ENCODE results near the gene EEFSEC. TPM values are rescaled to one million over a fixed set of nuclear protein-coding genes. Genes with fewer than 3 reads are reported as not detected.

Gene EEFSEC
- total and polyA plus RNA-seq, 2 of the 4 experiments (the other 2 are of a cell fraction): 4.5 to 9.3 TPM

DNA sequence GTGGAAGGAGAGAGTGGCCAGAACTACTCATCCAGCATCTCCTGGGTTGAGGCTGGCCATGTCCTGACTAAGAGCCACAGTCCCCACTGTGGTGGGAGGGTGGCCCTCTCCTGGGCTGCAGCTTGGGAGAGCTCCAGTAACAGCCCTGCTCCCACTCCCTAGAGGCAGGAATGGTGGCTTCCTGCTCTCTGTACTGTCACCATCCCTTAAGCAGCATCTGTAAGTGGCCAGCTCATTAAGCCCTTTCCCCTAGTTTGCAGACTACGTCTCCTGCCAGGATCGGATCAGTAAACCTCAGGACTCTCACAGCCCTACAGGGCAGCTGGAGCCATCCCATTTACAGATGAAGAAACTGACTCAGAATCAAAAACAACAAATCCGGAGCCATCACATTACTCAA, 282.9 kb downstream of the EEFSEC start:
- Histone ChIP-seq H3K27ac (ENCODE audit: insufficient read depth, low read length) (no peak overlapping the region), H4K20me1 (ENCODE audit: insufficient read depth, low read length) (no peaks in the 10 kb centered on the region; the same call in 1 of the 2 replicates), H4K91ac (ENCODE audit: insufficient read depth, low read depth, low read length) (no peak overlapping the region), H3K4me1 (ENCODE audit: control insufficient read depth, insufficient read depth, low read length) (peaks cover 2% of the 10 kb centered on the region; the same call in 1 of the 2 replicates), H2BK5ac (ENCODE audit: low read depth, low read length, poor library complexity, severe bottlenecking) (no peak overlapping the region), H3K4me3 (ENCODE audit: insufficient read depth, low read depth, low read length) (no peak overlapping the region), H3K9me1 (ENCODE audit: insufficient read depth, low read length) (no peaks in the 10 kb centered on the region), H2BK120ac (ENCODE audit: low read depth, low read length) (no peak overlapping the region), H3K9me3 (ENCODE audit: control insufficient read depth, insufficient read depth, low read length) (peaks cover 3% of the 10 kb centered on the region; the same call in 1 of the 2 replicates), H3K27me3 (ENCODE audit: control insufficient read depth, insufficient read depth, low read length) (peaks cover 71% of the 10 kb centered on the region), H3K23ac (ENCODE audit: low read depth, low read length) (no peak overlapping the region), H3K14ac (replicated peaks; ENCODE audit: low read depth, low read length) (no peak overlapping the region), H3K56ac (ENCODE audit: extremely low read depth, insufficient read depth, low read length) (no peak overlapping the region), H4K8ac (ENCODE audit: low read depth in 2 of 2, low read length in 2 of 2) (no peak overlapping the region), H3K4me2 (ENCODE audit: low read depth, low read length) (no peak overlapping the region), H2AFZ (replicated peaks; ENCODE audit: low read length, poor library complexity) (no peak overlapping the region), H3K4ac (ENCODE audit: low read depth, low read length) (no peak overlapping the region), H3K18ac (ENCODE audit: low read depth, low read length) (no peak overlapping the region), H2AK5ac (ENCODE audit: low read depth, low read length) (no peak overlapping the region), H4K5ac (ENCODE audit: low read depth, low read length) (no peak overlapping the region), H3K36me3 (ENCODE audit: control insufficient read depth, insufficient read depth, low read length) (no peaks in the 10 kb centered on the region), H2BK20ac (ENCODE audit: low read depth, low read length) (no peak overlapping the region), H3K79me1 (ENCODE audit: low read depth in 1 of 2, low read length in 2 of 2) (no peaks in the 10 kb centered on the region), H2AK9ac (replicated peaks; ENCODE audit: low read depth, low read length, poor library complexity) (no peak overlapping the region), H2BK15ac (ENCODE audit: low read depth, low read length) (no peak overlapping the region), H3K9ac (ENCODE audit: low read depth, low read length) (no peak overlapping the region)
- ChIA-PET POLR2A (ENCODE audit: unreplicated experiment) (no interaction called here), CTCF (no interaction called here)
- no CpG with 5 or more reads among the region's 3 CpGs for WGBS, 2 experiments (ENCODE audit: extremely low coverage in 2 of 2, insufficient read length in 1 of 2)
- no TSS peak for BruUV-seq (replicated peaks)
- dilution Hi-C loops (cut with HindIII; ENCODE audit: low sequenced_read_pairs, unreplicated experiment) (no loop called here), in situ Hi-C loops (cut with MboI; ENCODE audit: low sequenced_read_pairs) (no loop called here), intact Hi-C loops (cut with micrococcal nuclease) (no loop called here)
- no peak for DNase-seq
- no peak for ATAC-seq (ENCODE audit: low read depth)
- no peak for TF ChIP-seq MXI1 (IDR thresholded peaks at IDR 0.05; ENCODE audit: borderline replicate concordance, low read depth, low read length)
- no peak for TF ChIP-seq POLR2A (IDR thresholded peaks at IDR 0.05; ENCODE audit: low read depth, low read length)
- TF ChIP-seq, protein P1, sequence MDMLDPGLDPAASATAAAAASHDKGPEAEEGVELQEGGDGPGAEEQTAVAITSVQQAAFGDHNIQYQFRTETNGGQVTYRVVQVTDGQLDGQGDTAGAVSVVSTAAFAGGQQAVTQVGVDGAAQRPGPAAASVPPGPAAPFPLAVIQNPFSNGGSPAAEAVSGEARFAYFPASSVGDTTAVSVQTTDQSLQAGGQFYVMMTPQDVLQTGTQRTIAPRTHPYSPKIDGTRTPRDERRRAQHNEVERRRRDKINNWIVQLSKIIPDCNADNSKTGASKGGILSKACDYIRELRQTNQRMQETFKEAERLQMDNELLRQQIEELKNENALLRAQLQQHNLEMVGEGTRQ (IDR thresholded peaks at IDR 0.05; ENCODE audit: low read depth, low read length): no peak
- no peak for TF ChIP-seq FOS (IDR thresholded peaks at IDR 0.05; ENCODE audit: low read depth, low read length)
- no peak for TF ChIP-seq RCOR1 (IDR thresholded peaks at IDR 0.05; ENCODE audit: insufficient replicate concordance, low read length)
- TF ChIP-seq CEBPB (IDR thresholded peaks at IDR 0.05; ENCODE audit: low read depth, low read length): no peak
- no peak for TF ChIP-seq SMC3 (IDR thresholded peaks at IDR 0.05; ENCODE audit: low read depth, low read length)
- no peak for TF ChIP-seq BHLHE40 (IDR thresholded peaks at IDR 0.05; ENCODE audit: low read depth, low read length)
- no peak for TF ChIP-seq CHD1 (IDR thresholded peaks at IDR 0.05; ENCODE audit: low read depth, low read length)
